ENCODE measurements around the gene POLG2. TPM values are rescaled to one million over a fixed set of nuclear protein-coding genes. Genes with fewer than 3 reads are reported as not detected.

POLG2 gene
- total RNA-seq, 4 donors from 2014 or later = 1.4 to 12.6 (median 6.6) TPM

DNA sequence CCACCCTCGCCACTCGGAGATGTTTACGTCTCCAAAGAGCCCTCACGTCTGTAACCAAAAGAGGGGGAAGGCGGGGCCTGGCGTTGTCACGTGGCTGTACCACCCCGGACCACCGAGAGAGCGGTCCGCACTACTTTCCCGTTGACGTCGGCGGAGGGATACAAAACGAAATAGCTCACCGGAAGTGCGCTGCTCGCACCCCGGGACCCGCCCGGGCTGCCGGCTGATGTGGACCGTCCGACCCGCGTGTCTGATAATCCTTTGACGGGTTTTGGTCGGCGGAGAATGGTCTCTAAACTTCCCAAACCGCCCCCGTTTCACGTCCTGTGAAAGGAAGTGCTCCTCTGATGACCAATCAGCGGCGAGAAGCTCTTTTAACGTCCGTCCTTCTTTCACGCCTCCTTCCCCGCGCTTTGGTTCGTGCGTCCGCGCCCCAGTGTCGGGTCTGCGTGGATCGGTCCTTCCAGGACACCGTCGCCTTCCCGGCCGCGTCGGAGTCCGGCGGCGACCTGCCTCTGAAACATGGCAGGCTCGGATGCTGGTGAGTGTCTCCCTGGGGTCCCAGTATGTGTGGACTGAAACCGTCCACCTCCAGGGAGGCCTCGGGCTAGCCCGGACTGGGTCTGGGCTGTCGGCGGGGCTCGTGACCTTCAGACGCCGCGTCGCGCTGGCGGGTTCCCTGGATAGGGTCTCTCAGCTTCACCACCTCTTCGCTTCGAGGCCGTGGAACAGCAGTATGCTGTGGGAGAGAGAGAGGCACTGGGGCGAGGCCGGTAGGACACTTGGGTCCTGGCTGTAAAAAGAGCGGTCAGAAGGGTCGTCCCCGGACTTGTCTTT lies 9.9 kb upstream of the POLG2 start, which contains the start of gene CEP95:
Gene CEP95 (plus strand): TSS at position 402 of the 837 bp plus-strand sequence. CDS start 121 bp downstream, at position 523.
- WGBS, 2 donors (ENCODE audit: low coverage in 1 of 2) = 0% methylated on average over 2 to 8 of the region's 77 CpGs
- H3K4me1 ChIP-seq = peaks cover 10 to 64% (median 20%) of the 10 kb centered on the region in 3 donors

DNA sequence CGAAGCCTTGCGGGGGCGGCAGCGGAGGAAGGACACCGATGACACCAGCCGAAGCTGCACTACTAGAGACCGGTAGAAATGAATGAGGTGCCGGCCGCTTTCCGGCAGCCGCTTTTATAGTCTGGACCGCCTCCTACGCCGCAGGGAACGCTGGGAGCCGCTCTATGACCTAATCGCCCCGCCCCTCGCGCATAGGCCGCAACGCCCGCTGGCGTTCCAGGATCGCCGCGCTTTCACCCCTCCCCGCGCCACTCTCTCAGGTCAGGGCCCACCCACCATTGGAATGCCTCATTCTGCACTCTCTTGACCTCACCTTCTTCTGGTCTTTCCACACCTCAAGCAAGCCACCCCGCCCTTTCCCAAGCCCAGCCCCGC lies 9.3 kb upstream of the POLG2 start, which contains the start of gene DDX5:
Gene DDX5 (minus strand): TSS at position 89 of the 375 bp plus-strand sequence. CDS start 170 bp downstream, outside the sequence.
- peaks cover 21 to 49% of the 10 kb centered on the region in 2 donors for H3K36me3 ChIP-seq
- peak within 1 kb of the TSS; percentile 94 to 100 (median 98) for H3K27ac ChIP-seq
- H3K4me1 ChIP-seq = peaks cover 10 to 68% (median 20%) of the 10 kb centered on the region in 3 donors
- ATAC-seq = peak; percentile 82
- TF ChIP-seq EP300 (IDR thresholded peaks at IDR 0.05) = no peak
- TF ChIP-seq, protein P1, sequence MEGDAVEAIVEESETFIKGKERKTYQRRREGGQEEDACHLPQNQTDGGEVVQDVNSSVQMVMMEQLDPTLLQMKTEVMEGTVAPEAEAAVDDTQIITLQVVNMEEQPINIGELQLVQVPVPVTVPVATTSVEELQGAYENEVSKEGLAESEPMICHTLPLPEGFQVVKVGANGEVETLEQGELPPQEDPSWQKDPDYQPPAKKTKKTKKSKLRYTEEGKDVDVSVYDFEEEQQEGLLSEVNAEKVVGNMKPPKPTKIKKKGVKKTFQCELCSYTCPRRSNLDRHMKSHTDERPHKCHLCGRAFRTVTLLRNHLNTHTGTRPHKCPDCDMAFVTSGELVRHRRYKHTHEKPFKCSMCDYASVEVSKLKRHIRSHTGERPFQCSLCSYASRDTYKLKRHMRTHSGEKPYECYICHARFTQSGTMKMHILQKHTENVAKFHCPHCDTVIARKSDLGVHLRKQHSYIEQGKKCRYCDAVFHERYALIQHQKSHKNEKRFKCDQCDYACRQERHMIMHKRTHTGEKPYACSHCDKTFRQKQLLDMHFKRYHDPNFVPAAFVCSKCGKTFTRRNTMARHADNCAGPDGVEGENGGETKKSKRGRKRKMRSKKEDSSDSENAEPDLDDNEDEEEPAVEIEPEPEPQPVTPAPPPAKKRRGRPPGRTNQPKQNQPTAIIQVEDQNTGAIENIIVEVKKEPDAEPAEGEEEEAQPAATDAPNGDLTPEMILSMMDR (IDR thresholded peaks at IDR 0.05) = no peak
- peak; percentile 100 for TF ChIP-seq POLR2AphosphoS5 (IDR thresholded peaks at IDR 0.05)
- peak; percentile 99 for TF ChIP-seq POLR2A (IDR thresholded peaks at IDR 0.05)
- H3K9me3 ChIP-seq = no peaks in the 10 kb centered on the region
- WGBS, 2 donors (ENCODE audit: low coverage in 1 of 2) = 0% methylated on average over 2 of the region's 31 CpGs; no CpG with 5 or more reads in 1 of the 2 donors
- H3K27me3 ChIP-seq = no peaks in the 10 kb centered on the region
- peak within 1 kb of the TSS; percentile 84 to 85 for H3K4me3 ChIP-seq

More for the DNA sequence above, 9.9 kb upstream of the POLG2 start, which contains the start of gene CEP95:
- H3K36me3 ChIP-seq = peaks cover 15 to 49% of the 10 kb centered on the region in 2 donors
- TF ChIP-seq EP300 (IDR thresholded peaks at IDR 0.05) (no peak), POLR2A (IDR thresholded peaks at IDR 0.05) (peak; percentile 91 to 92), POLR2AphosphoS5 (IDR thresholded peaks at IDR 0.05) (peak; percentile 96)
- TF ChIP-seq, protein P1 (IDR thresholded peaks at IDR 0.05) = no peak
- H3K27ac ChIP-seq = peak within 1 kb of the TSS; percentile 94 to 100 (median 98)
- H3K9me3 ChIP-seq = no peaks in the 10 kb centered on the region
- H3K27me3 ChIP-seq = no peaks in the 10 kb centered on the region
- peak within 1 kb of the TSS; percentile 84 to 85 for H3K4me3 ChIP-seq
- peak; percentile 86 for ATAC-seq

DNA sequence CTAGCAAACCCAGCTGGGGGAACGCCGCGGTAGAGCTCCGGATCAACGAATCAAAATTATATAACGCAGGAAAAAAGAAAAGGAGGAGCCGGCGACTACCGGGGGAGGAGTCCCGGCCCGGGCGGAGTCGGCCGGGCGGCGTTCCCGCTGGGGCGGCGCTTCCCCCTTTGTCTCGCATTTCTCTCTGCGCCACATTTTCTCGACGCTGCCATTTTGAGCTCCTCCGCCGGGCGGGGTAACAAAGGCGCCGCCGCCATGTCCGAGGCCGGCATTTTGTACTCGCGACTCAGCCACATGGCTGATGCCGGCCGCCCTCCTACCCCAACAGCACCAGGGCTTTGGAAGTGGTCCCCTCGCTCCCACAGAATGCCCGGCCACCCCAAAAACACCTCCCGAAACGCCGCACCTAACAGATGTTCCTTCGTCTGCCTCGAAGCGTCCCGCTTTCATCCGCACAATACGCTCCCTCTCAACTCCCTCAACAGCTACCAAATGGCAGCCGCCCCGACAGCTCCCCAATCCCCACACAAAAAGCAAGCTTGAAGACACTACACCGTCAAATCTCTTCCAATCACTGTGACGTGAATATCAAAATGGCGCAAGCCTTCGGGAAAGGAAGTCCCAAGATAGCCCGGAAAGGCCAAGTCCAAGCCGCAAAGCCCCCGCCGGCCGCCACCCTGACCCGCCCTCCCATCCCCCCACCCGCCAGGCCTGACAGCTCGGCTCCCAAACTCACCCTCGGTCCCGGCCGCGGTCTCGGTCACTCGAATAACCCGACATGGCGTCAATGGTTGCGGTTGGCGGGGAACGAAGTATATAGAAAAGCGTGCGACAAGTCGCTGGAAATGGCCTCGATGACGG lies 8.7 kb upstream of the POLG2 start:
- peaks cover 10 to 74% (median 20%) of the 10 kb centered on the region in 3 donors for H3K4me1 ChIP-seq
- 0 to 2% methylated on average over 12 to 42 of the region's 76 CpGs for WGBS, 2 donors (ENCODE audit: low coverage in 1 of 2)
- peak; percentile 86 for TF ChIP-seq POLR2AphosphoS5 (IDR thresholded peaks at IDR 0.05)
- TF ChIP-seq POLR2A (IDR thresholded peaks at IDR 0.05) = peak; percentile 41 to 54
- TF ChIP-seq EP300 (IDR thresholded peaks at IDR 0.05) = no peak
- TF ChIP-seq, protein P1 (IDR thresholded peaks at IDR 0.05) = peak in 2 of 4 experiments; percentile 18 to 33
- H3K27me3 ChIP-seq = no peaks in the 10 kb centered on the region
- H3K36me3 ChIP-seq = peaks cover 24 to 49% of the 10 kb centered on the region in 2 donors
- peak; percentile 68 for ATAC-seq
- H3K27ac ChIP-seq = peak overlapping the region; percentile 94 to 100 (median 98)
- peak overlapping the region; percentile 84 to 85 for H3K4me3 ChIP-seq
- H3K9me3 ChIP-seq = no peaks in the 10 kb centered on the region

DNA sequence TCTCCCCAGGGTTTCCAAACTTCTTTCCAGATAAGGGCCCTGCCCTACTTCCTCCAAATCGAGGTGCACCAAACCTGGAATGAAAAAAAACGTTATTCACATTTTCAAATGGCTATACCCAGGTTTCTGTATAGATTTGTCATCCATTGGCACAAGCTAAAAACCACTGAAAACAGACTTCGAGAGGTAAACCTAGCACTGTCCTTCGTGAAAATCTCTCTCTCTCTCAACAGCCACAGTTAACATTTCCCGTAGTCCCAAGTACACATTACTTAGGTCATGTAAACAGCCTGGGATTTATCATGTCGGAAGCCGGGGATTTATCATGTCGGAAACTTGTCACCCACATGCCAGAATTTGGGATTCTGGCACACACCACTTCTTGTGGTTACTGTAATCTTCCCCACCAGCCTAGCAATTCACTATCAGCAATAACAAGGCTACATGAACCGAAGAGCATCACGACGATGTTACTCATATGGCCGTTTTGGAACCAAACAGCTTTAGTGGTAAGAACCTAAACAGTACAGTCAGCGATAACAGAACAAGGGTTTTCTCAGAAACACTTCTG lies 8.0 kb upstream of the POLG2 start:
- Histone ChIP-seq H3K9me3 (no peaks in the 10 kb centered on the region), H3K4me1 (peaks cover 10 to 74% (median 20%) of the 10 kb centered on the region in 3 donors), H3K27me3 (no peaks in the 10 kb centered on the region), H3K27ac (peak overlapping the region; percentile 94 to 100 (median 98)), H3K36me3 (peaks cover 29 to 49% of the 10 kb centered on the region in 2 donors), H3K4me3 (peak overlapping the region; percentile 84 to 85)
- peak; percentile 68 for TF ChIP-seq POLR2AphosphoS5 (IDR thresholded peaks at IDR 0.05)
- TF ChIP-seq POLR2A (IDR thresholded peaks at IDR 0.05) = no peak
- no peak for ATAC-seq
- WGBS, 2 donors (ENCODE audit: low coverage in 1 of 2) = 0 to 1% methylated on average over 11 to 13 of the region's 13 CpGs
